ENCODE results near the gene SYT7.
"Not testable (repeated sequence)": the region's sequence is repeated elsewhere in the genome, so short reads cannot be mapped to it uniquely, and the experiment has no call there.

The SYT7 gene

DNA sequence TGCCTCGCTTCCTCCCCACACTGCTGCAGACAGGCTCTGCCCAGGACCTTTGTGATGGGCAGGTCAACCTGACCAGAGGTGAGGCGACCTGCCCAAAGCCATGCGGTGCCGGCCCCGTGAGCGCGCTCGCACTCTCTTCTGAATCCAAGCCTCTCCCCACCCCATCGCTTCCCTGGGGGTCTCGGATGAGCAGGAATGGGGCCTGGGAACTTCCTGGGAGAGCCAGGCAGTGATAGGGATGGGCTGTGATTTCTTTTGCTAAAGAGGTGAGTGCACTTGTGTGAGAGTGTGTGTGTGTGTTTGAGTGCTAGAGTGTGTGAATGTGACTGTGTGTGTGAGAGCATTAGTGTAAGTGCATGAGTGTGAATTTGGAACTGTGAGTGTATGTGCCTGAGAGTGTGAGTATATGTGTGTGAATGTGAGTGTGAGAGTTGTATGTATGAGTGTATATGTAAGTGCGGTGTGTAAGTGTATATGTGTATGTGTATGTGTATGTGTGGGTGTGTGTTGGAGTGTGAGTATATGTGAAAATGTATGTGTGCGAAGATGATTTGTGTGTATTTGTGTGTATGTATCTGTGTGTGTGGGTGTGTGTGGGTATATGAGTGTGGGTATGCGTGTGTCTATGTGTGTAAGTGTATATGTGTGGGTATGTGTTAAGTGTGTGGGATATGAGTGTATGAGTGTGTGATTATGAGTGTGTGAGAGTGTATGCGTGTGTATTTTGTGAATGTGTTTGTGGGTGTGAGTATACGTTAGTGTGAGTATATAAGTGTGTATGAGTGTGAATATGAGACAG, 84.1 kb downstream of the SYT7 start:
- no peak for DNase-seq (ENCODE audit: low read depth)

DNA sequence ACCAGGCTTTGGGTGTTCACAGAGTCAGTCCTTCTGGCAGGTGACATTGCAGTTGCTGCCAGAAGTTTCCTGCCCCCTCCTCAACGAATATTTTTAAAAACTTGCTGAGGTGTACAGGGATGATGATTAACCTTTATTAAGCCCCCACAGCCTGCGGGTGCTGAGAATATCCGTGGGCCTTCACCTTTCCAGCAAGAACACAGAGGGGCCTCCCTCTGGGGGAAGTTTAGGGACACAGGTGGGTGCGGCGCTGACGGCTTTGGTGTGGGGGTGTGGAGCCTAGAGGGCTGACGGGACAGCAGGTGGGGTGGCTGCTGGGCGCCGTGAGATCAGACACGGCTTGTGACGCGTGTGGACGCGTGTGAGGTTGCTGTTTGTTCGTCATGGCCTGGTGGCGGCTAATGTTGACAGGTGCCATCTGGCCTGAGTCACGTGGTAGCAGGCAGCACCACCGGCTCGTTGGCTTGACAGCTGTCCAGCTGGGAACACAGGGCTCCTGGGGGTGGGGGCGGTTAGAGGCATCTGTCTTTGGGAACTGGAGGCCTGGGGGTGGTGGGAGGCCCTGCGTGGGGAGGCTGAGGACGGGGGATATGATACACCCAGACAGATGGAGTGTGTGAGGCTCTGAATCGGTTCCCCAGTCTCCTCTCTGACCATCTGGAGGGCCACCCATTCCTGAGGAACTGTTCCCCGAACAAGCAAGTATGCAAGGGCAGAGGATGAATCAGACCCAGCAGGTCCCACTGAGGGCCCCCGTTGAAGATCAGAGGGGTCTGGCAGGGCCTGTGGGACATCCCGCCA, 84.9 kb downstream of the SYT7 start:
- no peak for DNase-seq (ENCODE audit: low read depth)

DNA sequence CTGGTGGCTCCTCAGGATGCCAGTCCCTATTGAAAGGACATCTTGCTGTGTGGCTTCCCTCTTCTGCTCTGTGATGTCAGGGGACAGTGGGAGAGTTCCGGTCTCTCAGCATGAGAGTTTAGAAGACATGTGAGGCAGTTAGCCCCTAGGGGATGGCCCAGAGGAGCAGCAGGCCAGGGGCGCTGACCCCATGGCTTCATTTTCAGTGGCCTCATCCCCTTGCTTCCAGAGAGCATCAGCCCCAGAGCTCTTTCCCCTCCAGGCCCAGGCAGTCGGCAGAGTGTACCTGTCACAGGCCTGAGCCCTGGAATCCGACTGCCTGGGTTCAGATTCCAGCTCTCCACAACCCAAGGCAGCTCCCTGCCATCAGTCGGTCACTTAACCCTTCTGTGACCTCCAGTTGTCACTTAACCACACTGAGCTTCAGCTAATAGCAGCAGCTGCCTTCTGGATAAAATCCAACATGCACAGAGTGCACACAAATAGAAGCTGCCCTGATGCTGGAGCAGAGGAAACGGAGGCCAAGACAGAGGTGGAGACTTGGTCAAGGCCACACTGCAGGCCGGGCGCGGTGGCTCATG, 86.4 kb downstream of the SYT7 start:
- DNase-seq (ENCODE audit: low read depth): no peak

DNA sequence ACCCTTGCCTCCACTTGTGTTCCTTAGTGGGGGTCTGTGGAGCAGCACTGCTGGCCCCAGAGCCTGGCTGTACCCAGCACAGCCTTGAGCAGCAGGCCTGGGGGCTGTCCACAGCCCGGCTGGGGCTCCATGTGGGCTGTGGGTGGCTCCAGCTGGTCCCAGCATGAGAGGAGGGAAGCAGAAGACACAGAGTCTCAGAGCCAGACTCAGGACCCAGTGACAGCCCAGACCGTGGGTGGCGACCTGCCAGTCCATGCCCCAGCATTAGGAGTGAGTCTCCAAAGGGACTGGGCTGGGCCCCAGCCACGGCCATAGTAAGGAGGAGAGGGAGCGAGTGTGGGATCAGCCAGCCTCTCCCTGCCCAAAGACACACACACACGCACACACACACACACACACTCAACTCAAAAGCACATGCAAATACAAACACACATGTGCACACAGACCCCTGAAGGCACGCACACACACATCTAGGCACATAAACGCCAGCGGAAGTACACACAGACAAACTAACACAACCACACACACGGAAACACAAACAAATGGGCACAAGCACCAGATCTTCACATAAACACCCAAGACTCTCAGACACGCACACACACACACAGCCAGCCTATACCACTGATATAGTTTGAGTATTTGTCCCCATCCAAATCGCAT, 89.0 kb downstream of the SYT7 start:
- no peak for DNase-seq (ENCODE audit: low read depth)

DNA sequence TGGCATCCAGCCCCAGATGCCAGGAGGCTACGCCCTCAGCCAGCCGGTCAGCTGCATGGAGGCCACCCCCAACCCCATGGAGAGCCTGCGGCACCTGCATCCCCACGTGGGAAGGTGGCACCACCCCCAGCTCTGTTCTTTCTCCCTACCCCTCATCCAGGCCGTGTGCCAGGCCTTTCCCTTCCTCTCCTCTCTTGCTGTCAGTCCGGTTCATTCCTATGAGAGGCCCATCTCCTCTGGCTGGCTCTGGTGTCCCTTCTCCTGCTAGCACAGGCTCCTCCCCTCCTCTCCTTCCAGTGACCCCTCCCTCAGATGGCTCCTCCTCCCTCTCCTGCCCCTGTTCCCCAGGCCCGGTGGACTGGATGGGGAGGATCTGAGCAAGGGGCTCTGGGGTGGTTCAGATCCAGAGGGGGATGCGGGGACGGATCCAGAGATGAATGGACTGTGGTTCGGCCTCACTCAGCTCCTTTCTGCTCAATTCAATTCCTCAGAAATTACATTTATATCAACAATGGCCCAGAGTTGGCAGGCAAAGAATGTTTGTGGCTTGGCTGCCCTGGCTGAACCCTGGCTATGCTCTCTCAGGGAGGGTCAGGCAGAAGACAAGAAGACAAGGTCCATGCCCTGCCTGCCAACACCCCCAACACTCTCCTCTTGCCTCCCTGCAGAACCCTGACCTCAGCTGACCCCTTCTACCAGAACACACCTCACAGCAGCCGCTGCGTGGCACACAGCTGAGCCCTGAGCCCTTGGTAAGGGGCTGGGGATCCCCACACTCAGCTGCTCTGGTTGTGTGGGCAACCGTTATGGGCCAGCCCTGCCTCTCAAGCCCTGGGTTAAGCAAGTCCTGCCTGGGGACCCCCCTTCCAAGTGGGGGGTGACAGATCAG, 90.8 kb downstream of the SYT7 start:
- DNase-seq (ENCODE audit: low read depth): no peak

DNA sequence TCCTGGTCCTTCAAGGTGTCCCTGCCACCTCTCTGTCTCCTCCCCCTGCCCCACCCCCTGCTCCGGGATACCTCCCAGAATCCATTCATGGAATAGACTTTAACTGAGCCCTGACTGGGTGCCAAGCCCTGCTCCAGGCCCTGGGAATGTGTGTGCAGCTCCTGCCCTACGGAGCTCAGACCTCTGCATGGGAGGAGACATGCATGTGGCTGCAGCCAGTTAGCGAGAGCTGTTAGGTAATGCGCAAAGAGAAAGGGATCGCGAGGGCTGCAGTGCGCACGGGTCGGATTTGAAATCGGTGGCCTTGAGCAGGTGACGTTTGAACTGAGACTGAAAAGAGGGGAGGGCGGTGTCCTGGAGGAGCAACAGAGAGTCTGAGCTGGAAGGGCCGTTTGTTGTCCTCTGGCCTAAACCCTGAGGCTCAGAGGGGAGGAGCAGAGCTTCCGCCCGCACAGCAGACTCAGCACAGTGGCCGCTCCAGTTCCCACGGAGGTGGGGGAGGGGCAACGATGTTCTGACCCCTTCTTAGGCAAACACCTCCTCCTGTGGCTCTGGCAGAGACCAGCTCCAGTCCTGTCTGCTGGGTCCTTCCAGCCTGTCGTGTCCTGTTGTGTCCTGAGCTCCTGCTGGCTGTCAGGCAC, 92.1 kb downstream of the SYT7 start:
- DNase-seq (ENCODE audit: low read depth): no peak

DNA sequence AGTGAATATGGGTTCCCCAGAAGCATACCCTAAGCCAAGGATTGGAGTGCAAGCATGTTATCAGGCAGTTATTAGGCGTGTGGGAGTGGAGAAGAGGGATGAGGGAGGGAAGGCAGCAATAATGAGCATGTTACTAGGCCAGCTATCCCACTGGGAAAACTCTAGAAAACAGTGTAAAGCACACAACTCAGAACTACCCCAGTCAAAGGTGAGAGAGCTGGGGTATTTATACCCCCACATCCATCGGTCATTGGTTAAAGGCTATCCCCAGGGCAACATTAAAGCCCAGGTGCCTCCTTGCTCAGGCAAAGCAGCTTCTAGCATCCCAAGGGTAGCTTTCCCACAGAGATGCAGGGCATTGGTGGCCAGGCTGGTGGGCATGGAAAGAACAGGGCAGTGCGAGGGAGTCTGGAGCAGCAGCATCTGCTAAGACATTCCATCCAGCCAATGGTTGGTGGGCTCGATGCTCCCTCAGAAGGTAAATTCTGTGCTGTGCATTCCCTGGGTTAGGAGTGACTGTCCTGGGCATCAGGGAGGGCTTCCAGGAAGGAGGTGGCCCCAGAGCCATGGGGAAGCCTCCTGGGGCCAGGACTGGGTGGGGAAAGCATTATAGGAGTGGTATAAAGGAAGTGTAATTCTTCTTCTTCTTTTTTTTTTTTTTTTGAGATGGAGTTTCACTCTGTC, 93.4 kb downstream of the SYT7 start:
- DNase-seq (ENCODE audit: low read depth): no peak

DNA sequence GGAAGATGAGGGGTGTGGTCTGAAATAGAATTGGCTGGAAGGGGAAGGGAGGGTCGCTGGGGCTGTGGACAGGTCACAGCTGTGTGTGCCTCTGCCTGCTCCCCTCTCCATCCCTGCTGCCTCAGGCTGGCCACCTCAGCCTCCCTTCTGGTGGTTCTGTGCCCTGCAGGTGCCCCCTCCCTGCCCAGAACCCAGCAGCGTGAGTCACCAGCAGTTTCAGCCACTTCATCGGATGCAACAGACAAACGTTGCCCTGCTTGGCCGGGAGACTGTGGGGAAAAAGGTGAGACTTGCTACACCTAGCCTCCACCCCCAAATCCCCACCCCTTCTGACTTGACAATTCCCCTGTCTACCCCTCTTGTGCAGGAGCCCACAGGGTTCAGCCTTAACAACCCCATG, 94.1 kb downstream of the SYT7 start:
- DNase-seq (ENCODE audit: low read depth): no peak

DNA sequence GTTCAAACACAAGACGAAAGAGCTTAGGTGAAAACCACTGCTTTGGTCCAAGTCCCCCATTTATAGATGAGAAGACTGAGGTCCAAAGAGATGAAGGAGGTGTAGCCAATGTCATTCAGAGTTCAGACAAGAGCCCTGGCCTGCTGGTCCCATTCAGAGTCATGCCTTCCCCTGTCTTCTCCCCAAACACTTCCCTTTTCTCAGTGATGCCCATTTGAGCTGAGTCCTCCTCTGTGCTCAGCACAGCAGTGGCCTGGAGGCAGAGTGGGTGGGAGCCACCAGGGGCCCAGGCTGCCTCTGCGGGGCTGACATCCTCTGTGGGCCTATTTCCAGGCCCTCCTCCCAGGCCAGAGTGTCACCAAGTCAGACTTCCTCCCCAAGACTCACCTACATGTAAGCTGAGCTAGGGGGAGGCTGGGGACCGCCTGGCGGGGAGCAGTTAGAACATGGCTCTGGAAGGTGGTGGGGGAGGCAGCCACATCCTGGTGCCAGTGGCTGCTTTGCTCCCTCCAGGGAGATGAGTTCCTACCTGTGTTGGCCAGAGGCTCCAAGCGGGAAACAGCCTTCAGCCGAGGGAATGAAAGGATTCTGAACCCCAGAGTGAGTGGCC, 94.8 kb downstream of the SYT7 start:
- DNase-seq (ENCODE audit: low read depth): no peak

DNA sequence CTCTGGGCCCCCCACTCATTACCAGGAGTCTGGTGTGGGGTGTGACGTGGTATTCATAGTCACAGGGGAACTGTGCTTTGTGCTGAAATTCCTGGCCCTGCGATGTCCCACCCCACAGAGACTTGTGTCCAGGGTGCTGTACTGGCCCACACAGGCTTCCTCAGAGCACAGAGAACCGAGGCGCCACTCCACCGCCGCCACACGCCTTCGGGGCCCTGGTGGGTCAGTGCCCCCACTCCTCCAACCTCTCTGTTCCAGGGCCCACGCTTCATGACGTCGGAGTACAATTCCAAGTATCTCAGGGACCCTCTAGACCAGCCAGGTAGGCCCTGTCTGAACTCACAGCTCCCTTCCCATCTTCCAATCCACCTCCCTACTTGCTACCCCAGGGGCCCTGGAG, 95.8 kb downstream of the SYT7 start:
- no peak for DNase-seq (ENCODE audit: low read depth)

DNA sequence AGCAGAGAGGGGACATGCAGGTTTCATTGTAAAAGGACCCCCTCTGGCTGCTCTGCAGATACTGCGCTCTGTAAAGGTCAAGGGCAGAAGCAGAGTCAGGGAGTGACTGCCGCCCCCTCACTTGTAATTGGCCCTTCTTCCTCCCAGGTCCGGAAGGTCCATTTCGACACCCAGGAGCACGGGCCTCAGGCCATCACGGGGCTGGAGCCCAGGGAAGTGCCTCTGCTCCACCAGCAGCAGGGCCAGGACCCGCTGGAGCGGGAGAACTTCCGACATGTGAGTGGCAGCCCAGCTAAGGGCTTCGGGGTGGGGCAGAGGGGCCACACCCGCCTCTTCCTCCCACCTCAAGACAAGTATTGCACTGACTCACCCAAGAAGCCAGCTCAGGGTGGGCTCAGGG, 96.3 kb downstream of the SYT7 start:
- no peak for DNase-seq (ENCODE audit: low read depth)

DNA sequence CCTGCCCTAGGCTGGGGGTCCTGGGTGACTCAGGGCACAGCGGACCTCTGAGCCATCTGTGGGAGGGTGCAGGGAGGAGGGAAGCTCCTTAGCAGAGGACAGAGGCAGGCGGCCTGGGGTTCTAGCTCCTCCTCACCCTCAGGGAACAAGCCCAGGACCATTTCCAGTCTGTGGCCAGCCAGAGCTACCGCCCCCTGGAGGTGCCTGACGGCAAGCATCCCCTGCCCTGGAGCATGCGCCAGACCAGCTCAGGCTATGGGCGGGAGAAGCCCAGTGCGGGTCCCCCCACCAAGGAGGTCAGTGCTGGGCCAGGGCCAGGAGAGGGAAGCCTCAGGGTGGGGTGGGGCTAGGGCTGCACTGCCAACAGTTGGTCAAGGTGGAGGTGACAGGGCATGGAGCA, 98.4 kb downstream of the SYT7 start:
- no peak for DNase-seq (ENCODE audit: low read depth)

DNA sequence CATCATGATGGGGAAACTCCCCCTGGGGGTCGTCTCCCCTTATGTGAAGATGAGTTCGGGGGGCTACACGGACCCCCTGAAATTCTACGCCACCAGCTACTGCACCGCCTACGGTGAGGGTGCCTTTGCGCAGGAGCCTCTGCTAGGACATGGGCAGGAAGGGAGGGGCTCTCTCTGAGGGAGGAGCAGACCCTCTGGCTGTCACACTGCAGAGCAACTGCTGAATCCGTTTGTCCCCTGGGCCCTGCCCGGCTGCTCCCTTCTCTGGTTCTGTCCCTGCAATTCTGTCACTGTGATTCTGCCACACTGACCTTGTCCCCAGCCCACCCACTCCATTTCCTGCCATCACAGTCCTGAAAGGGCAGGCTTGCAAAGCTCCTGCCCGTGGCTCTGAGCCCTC, 99.1 kb downstream of the SYT7 start:
- no peak for DNase-seq (ENCODE audit: low read depth)

DNA sequence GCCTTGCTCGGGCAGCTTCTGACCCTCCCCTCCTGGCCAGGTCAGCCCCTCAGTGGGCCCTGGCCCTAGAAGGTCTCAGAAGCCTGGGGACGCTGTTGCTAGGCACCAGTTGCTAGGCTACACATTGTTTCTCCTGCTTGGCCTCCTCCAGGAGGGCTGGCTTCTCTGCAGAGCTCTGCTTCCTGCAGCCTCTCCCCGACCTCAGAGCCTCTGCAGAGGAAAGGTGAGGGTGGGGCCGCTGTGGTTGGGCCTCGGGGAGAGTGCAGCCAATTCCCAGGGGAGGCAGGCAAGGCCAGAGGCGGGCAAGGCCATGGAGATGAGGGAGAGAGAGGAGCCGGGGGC, 99.9 kb downstream of the SYT7 start:
- no peak for DNase-seq (ENCODE audit: low read depth)

DNA sequence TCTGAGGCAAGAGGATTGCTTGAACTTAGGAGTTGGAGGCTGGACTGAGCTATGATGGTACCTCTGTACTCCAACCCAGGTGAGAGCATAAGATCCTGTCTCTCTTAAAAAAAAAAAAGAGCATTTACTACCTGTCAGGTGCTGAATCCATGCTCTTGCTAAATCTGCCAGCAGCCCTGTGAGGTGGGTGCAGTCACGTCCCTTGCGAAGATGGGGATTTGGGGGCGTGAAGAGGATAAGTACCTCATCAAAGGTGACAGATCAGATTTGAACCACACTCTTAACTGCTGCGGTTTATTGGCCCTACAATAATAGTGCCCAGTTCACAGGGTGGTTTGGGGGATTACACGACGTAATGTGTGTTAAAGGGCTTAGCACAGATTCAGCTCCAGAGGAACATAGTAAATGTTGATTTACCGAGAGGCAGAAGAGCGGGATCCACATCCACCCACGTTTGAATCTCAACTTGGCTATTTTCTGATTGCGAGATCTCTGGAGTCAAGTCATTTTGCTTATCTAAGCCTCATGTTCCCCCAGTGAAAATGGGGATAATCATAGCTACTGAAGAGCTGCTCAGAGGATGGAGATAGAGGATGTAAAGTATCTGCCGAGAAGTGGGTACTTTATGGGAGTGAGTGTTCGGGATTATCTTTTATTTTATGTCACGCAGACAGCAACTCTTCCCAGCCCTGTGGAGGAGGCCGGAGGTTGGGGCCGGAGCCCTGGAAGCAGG, 100.4 kb downstream of the SYT7 start:
- no peak for DNase-seq (ENCODE audit: low read depth)

DNA sequence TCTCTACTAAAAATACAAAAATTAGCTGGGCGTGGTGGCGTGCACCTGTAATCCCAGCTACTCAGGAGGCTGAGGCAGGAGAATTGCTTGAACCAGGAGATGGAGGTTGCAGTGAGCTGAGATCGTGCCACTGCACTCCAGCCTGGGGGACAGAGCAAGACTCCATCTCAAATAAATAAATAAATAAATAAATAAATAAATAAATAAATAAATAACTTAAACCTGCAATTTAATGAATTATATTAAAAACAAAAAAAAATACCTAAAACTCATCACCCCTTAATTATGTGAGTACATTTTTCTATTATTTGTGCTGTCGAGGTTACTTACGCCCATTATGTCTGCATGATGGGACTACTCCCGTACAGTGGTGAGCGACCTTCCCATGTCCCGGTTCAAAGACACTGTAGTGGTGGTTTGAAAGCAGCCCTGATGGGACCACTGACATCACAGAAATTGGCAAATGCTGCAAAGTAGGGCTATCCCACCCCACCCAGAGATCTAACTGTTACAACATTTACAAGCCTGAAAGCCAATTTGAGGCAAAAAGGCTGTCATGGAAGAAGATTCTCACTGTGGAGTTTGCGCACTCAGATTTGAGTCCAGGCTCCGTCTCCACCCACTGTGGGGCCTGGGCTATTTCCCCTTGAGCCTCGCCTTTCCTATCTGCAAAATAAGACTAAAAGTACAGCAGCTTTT, 101.4 kb downstream of the SYT7 start:
- not testable (repeated sequence) for DNase-seq (ENCODE audit: low read depth)

DNA sequence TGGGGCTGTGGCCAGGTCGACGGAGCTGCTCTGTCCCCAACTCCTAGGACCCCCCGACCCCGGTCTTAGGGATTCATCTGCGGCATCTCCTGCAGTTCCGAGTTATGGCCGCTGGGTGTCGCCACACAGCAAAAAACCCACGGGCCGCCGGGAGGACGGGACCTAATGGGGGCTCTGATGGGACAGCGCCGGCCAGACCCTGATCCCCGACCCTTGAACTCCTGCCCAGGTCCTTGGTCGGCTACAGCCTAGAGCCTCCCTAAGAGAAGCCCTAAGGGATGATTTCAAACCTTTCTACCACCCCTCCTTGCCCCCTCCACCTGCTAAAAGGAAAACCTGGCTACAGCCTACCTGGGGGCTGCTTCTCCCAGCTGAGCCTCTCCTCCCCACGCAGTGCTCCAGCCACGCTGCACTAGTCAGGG, 103.1 kb downstream of the SYT7 start:
- peak; percentile 25 for DNase-seq (ENCODE audit: low read depth)

DNA sequence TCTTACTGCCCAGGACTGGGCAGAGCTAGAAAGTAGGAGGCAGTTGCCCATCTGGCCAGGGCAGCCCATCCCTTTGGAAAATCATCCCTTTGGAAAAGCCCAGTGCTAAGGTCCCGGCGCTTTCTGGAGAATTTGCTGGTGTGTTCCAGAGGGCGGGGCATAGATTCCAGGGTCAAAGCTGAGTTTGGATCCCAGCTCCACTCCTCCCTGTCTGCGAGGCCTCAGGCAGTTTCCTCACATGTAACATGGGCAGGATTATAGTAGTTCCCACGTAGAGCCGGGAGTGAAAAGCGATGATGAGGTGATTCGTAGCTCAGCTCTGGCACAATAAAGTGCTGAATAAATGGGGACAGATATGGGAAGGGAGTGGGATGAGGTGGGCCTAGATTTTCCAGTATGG, 103.8 kb downstream of the SYT7 start:
- no peak for DNase-seq (ENCODE audit: low read depth)

DNA sequence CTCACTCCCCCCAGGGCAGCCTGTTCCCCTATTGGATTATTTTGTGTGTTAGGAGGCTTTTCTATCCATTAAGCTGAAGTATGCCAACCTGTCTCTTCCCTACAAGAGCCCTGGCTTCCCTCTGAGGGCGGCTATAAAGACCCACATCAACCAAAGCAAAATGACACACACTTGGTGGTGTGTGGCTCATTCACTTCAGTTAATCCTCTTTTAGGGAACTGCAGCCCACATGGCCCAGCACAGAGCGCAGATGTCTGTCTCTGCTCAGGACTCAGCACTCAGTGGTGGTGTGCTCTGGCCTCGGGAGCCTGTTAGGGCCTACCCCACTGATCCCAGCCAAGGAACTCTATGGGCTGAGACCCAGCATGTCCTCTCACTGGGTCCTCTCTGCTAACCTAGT, 104.5 kb downstream of the SYT7 start:
- no peak for DNase-seq (ENCODE audit: low read depth)

Data from stimulated activated CD8-positive, alpha-beta memory T cell treated with anti-CD3 and anti-CD28 coated beads, Interleukin-12 subunit alpha, Interleukin-12 subunit beta, amount 100 ng/mL, for 4 hours (primary cell).